Heart left ventricle (tissue), 16 donors: ENCODE data around the gene ZNF554. TPM values are rescaled to one million over a fixed set of nuclear protein-coding genes. Genes with fewer than 3 reads are reported as not detected.
"Not testable (repeated sequence)": the region's sequence is repeated elsewhere in the genome, so short reads cannot be mapped to it uniquely, and the experiment has no call there.

Experiments
- ATAC-seq, 4 donors: fragments of 200-7000 bp; cut with Tn5 transposase; one replicate each; pipeline ENCODE4 v1.9.1; 2020 to 2022; ENCODE audit warnings: moderate library complexity in 4 of 4, mild to moderate bottlenecking in 3 of 4, moderate number of reproducible peaks in 1 of 4
- DNase-seq, 5 donors: peaks; one replicate each; pipeline ENCODE4 v3.0.0-alpha.2; 2020
- H3K27ac ChIP-seq, 12 donors: fragments of 200-600 bp; sonication (generic) in 4 of 12; one replicate each; pipeline versions ENCODE4 v1.5.0 to v1.8.0; 2016 to 2022; ENCODE audit warnings: mild to moderate bottlenecking in 2 of 12
- H3K27me3 ChIP-seq, 9 donors: fragments of 200-600 bp; sonication (generic) in 2 of 9; one replicate each; pipeline versions ENCODE4 v1.5.1 to v1.8.0; 2016 to 2022; ENCODE audit warnings: mild to moderate bottlenecking in 3 of 9
- H3K36me3 ChIP-seq, 9 donors: fragments of 200-600 bp; sonication (generic) in 2 of 9; one replicate each; pipeline versions ENCODE4 v1.5.0 to v1.8.0; 2018 to 2022; ENCODE audit warnings: mild to moderate bottlenecking in 2 of 9
- H3K4me1 ChIP-seq, 12 donors: fragments of 200-600 bp; sonication (generic) in 4 of 12; one replicate each; pipeline versions ENCODE4 v1.5.0 to v1.8.0; 2016 to 2022; ENCODE audit warnings: mild to moderate bottlenecking in 3 of 12
- H3K4me3 ChIP-seq, 12 donors: fragments of 200-600 bp; sonication (generic) in 4 of 12; one replicate each; pipeline versions ENCODE4 v1.5.0 to v1.8.0; 2017 to 2022; ENCODE audit warnings: mild to moderate bottlenecking in 9 of 12, moderate library complexity in 4 of 12
- H3K9me3 ChIP-seq, 12 donors: fragments of 200-600 bp; sonication (generic) in 4 of 12; one replicate each; pipeline versions ENCODE4 v1.5.0 to v1.8.0; 2016 to 2022; ENCODE audit warnings: mild to moderate bottlenecking in 1 of 12
- POLR2A ChIP-seq, 2 donors: fragments of 450-650 bp; IDR thresholded peaks; one replicate each; pipeline ENCODE4 v1.6.1; 2017; ENCODE audit warnings: antibody characterized with exemption in 2 of 2, mild to moderate bottlenecking in 2 of 2, moderate library complexity in 2 of 2
- WGBS, 4 donors: extraction: QIAGEN DNeasy Blood & Tissue Kit in 2 of 4; methylation state at CpG; one replicate each; pipeline versions ENCODE4 v1.1.5 to v1.1.7; 2013 to 2018; 5-methylcytosine and 5-hydroxymethylcytosine counted together
- intact Hi-C, 10 donors: fragments of 100-400 bp; cut with DNase I; formaldehyde crosslinking; loops; one replicate each; pipeline versions ENCODE4 v1.11.1 to v1.14.2; 2022
- polyA plus RNA-seq, 2 donors: library from polyadenylated mRNA; stranded (reverse); fragments of 200-250 nt; gene quantifications; one replicate each; pipeline ENCODE4 v1.2.3, GENCODE V29; 2013
- total RNA-seq, 9 donors: library from RNA; depleted of rRNA in 2 of 9; stranded (reverse); fragments of >200 nt in 2 of 9; fragmentation: NEBNext Ultra II Directional in 3 of 9; extraction: Animal tissue kit (Norgen Biotek cat#: 25700) in 3 of 9; gene quantifications; one replicate each; pipeline versions ENCODE4 v1.1.0 to v1.2.4, GENCODE V29; 2016 to 2023
- TF ChIP-seq, protein P1 (sequence below), 12 donors: fragments of 200-600 bp; sonication (generic) in 4 of 12; IDR thresholded peaks; one replicate each; pipeline versions ENCODE4 v1.5.0 to v1.8.0; 2018 to 2022; ENCODE audit warnings: antibody characterized with exemption in 12 of 12, mild to moderate bottlenecking in 5 of 12
- donor health status: ischemic (EF 13 %, LVEDD 7.1; RV severe dilation, severe dysfunction).
- donor health status: healthy with polysubstance abuse.
- donor health status: DM: no; HTN: yes; CAD: no.
- donor health status: DM: no; HTN: no; CAD: no.
- donor health status: ischemic (EF 25% LVEDD 6.9; RV normal size, moderate dysfunction).
- donor health status: ischemic (EF 25% LVEDD 5.7; RV mildly dilated, moderate dysfunction).
- donor health status: healthy.
- donor health status: DM: yes; HTN: yes; CAD: no.
- donor health status: ischemic (EF 35%, LVEDD 5.7; RV mildly dilated, moderate dysfunction).
- donor health status: nonischemic (EF 11% LVEDD 7.7; RV severe dilation, severe dysfunction).
- donor health status: DM: yes; HTN: yes; CAD: no.
- donor health status: PGD.
- donor health status: ischemic (EF 29% LVEDD 5.4; RV normal size, mild dysfunction).
- donor health status: nonischemic (EF 23%, LVEDD 6.1; RV moderate dilation, normal function).

Gene ZNF554
- total and polyA plus RNA-seq, 11 donors = 1.4 to 6.1 (median 4.5) TPM

- Histone ChIP-seq H3K4me1 (peaks cover 0 to 6% (median 0%) of the 10 kb centered on the region in 12 donors), H3K27ac (no peak overlapping the region), H3K36me3 (peaks cover 0 to 44% (median 14%) of the 10 kb centered on the region in 9 donors), H3K4me3 (no peak overlapping the region), H3K27me3 (no peaks in the 10 kb centered on the region), H3K9me3 (no peaks in the 10 kb centered on the region)
- ATAC-seq (no peak), DNase-seq (peak in 1 of 5 donors; percentile 32)
- WGBS, 4 donors = 95 to 99% (median 96%) methylated on average over 10 to 11 of the region's 11 CpGs
- TF ChIP-seq POLR2A (IDR thresholded peaks at IDR 0.05) = no peak
- TF ChIP-seq, protein P1, sequence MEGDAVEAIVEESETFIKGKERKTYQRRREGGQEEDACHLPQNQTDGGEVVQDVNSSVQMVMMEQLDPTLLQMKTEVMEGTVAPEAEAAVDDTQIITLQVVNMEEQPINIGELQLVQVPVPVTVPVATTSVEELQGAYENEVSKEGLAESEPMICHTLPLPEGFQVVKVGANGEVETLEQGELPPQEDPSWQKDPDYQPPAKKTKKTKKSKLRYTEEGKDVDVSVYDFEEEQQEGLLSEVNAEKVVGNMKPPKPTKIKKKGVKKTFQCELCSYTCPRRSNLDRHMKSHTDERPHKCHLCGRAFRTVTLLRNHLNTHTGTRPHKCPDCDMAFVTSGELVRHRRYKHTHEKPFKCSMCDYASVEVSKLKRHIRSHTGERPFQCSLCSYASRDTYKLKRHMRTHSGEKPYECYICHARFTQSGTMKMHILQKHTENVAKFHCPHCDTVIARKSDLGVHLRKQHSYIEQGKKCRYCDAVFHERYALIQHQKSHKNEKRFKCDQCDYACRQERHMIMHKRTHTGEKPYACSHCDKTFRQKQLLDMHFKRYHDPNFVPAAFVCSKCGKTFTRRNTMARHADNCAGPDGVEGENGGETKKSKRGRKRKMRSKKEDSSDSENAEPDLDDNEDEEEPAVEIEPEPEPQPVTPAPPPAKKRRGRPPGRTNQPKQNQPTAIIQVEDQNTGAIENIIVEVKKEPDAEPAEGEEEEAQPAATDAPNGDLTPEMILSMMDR (IDR thresholded peaks at IDR 0.05) = no peak
- intact Hi-C loops = no loop called here
Measured at GRCh38 chr19:2814426-2814825, 5.2 kb upstream of the ZNF554 start.

DNA sequence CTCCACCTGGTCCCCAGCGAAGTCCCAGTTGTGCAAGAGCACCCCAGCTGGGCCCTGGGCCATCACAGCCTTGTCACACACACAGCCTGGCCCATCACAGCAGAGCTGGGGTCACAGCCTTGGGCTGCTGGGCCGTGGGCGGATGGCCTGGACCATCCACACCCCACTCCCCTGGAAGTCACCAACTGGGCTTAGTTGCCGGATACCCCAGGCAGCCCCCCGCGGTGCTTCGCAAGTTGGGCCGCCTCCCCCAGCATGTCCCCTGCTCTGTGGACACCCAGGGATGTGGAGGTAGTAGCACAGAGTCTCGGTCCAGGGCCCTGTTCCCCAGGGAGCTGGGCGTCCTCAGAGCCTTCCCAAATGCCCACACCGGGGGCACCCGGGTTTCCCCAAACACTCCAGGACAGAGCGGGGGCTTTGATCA is 4.5 kb upstream of the ZNF554 start:
- WGBS, 4 donors = 90 to 94% (median 92%) methylated on average over 3 to 13 of the region's 13 CpGs
- no peak for ATAC-seq

DNA sequence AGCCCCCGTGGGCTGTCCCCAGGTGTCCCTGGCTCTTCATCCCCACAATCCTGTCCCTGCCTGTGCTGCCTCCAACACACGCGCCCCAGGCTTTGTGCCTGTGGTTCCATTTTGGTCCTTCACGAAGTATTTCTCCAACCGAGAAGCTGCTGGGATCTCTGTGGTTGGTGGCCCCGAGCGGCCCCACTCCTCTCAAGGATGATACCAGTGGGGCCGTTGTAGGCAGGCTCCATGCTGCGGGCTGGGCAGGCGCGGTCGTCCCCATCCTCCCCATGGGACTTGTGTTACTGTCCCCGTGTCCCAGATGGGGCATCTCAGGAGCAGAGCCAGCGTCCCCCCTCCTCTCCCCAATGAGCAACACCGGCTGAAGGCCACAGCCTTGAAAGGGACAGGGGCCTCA is 3.7 kb upstream of the ZNF554 start:
- ATAC-seq (no peak), DNase-seq (no peak)
- 86 to 95% (median 89%) methylated on average over 12 to 15 of the region's 15 CpGs for WGBS, 4 donors
- Histone ChIP-seq H3K4me3 (no peak overlapping the region), H3K36me3 (peaks cover 0 to 30% (median under 1%) of the 10 kb centered on the region in 9 donors), H3K9me3 (no peaks in the 10 kb centered on the region), H3K4me1 (peaks cover 0 to 17% (median 6%) of the 10 kb centered on the region in 12 donors), H3K27ac (no peak overlapping the region), H3K27me3 (no peaks in the 10 kb centered on the region)
- TF ChIP-seq, protein P1 (IDR thresholded peaks at IDR 0.05) = no peak
- TF ChIP-seq POLR2A (IDR thresholded peaks at IDR 0.05) = no peak
- intact Hi-C loops = no loop called here

More for the DNA sequence above, 4.5 kb upstream of the ZNF554 start:
- Histone ChIP-seq H3K4me3 (no peak overlapping the region), H3K27me3 (no peaks in the 10 kb centered on the region), H3K36me3 (peaks cover 0 to 37% (median 8%) of the 10 kb centered on the region in 9 donors), H3K27ac (no peak overlapping the region), H3K4me1 (peaks cover 0 to 10% (median under 1%) of the 10 kb centered on the region in 12 donors), H3K9me3 (no peaks in the 10 kb centered on the region)
- TF ChIP-seq, protein P1 (IDR thresholded peaks at IDR 0.05) = no peak
- TF ChIP-seq POLR2A (IDR thresholded peaks at IDR 0.05) = no peak
- intact Hi-C loops = no loop called here
- no peak for DNase-seq

- H3K4me3 ChIP-seq = no peak overlapping the region
- no peaks in the 10 kb centered on the region for H3K27me3 ChIP-seq
- WGBS, 4 donors = 88 to 92% (median 89%) methylated on average over 14 to 16 of the region's 16 CpGs
- no peak for DNase-seq
- peaks cover 0 to 17% (median 6%) of the 10 kb centered on the region in 12 donors for H3K4me1 ChIP-seq
- H3K36me3 ChIP-seq = peaks cover 0 to 27% (median 0%) of the 10 kb centered on the region in 9 donors
- no peak overlapping the region for H3K27ac ChIP-seq
- TF ChIP-seq, protein P1 (IDR thresholded peaks at IDR 0.05) = no peak
- no peak for TF ChIP-seq POLR2A (IDR thresholded peaks at IDR 0.05)
- no peak for ATAC-seq
- intact Hi-C loops = no loop called here
- H3K9me3 ChIP-seq = no peaks in the 10 kb centered on the region
Measured at GRCh38 chr19:2816641-2817040, 3.0 kb upstream of the ZNF554 start.

DNA sequence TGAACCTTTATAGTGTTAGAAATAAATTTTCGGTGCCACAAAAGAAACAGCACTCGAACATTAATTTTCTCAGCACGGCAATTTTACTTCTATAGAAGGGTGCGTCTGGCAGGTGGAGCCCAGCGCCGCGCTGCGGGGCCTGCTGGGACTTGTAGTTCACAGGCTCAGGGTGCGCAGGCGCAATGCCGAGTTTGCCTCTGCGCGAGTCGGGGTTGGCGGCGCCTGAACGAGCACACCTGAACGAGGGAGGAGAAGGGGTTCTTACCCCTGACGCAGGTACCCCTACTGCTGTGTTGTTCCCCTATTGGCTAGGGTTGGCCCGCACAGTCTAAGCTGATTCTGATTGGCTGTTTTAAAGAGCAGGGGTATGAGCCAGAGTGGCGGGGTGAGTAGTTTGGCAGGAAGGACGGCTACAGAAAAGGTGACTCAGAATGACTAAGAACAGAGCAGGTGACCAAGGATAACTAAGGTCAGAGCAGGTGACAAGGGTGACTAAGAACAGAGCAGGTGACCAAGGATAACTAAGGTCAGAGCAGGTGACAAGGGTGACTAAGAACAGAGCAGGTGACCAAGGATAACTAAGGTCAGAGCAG is 2.3 kb upstream of the ZNF554 start:
- H3K27me3 ChIP-seq, ATAC-seq, H3K9me3 ChIP-seq, intact Hi-C loops, H3K27ac ChIP-seq, H3K4me3 ChIP-seq, DNase-seq: not testable (repeated sequence)
- Histone ChIP-seq H3K4me1 (peaks cover 0 to 17% (median 6%) of the 10 kb centered on the region in 12 donors), H3K36me3 (peaks cover 0 to 21% (median 0%) of the 10 kb centered on the region in 9 donors)
- WGBS, 4 donors = 70 to 83% (median 76%) methylated on average over 22 of the region's 22 CpGs
